Ishikawa (cell line): ENCODE measurements around the gene SLC16A13.

Source experiments
- CREB1 ChIP-seq: IDR thresholded peaks from 2 replicates; pipeline ENCODE4 v1.6.1; 2012; ENCODE audit warnings: low read depth
- EP300 ChIP-seq: IDR thresholded peaks from 2 replicates; pipeline ENCODE4 v1.6.1; 2012; ENCODE audit warnings: borderline replicate concordance
- MAX ChIP-seq: IDR thresholded peaks from 2 replicates; pipeline ENCODE4 v1.6.1; 2012
- RAD21 ChIP-seq: IDR thresholded peaks from 2 replicates; pipeline ENCODE4 v1.6.1; 2012; ENCODE audit warnings: low read depth
- REST ChIP-seq: IDR thresholded peaks from 2 replicates; pipeline ENCODE4 v1.6.1; 2012; ENCODE audit warnings: low read depth, mild to moderate bottlenecking
- TCF12 ChIP-seq: IDR thresholded peaks from 2 replicates; pipeline ENCODE4 v1.6.1; 2012; ENCODE audit warnings: low read depth
- TEAD4 ChIP-seq: IDR thresholded peaks from 2 replicates; pipeline ENCODE4 v1.6.1; 2012
- YY1 ChIP-seq: IDR thresholded peaks from 2 replicates; pipeline ENCODE4 v1.6.1; 2012; ENCODE audit warnings: low read depth

GRCh38 chr17:6994666-6995256 lies 41.1 kb upstream of the SLC16A13 start:
- no peak for TF ChIP-seq CREB1
- TF ChIP-seq REST: no peak
- no peak for TF ChIP-seq YY1
- no peak for TF ChIP-seq TEAD4
- TF ChIP-seq EP300: no peak
- TF ChIP-seq TCF12: no peak
- TF ChIP-seq MAX: no peak
- no peak for TF ChIP-seq RAD21
